ENCODE measurements around the gene CLTB.

Gene CLTB

GRCh38 chr5:176361437-176362232, 54.7 kb downstream of the CLTB start, which contains the start of gene KIAA1191:
Gene KIAA1191 (minus strand): TSS chr5:176361764. CDS start chr5:176359508, 2,256 bp downstream.
- Mint-ChIP-seq H3K4me3 (peak within 1 kb of the TSS; percentile 98), H3K27ac (peak within 1 kb of the TSS; percentile 98 to 99), H3K27me3 (no peaks in the 10 kb centered on the region), H3K9me3 (no peaks in the 10 kb centered on the region), H3K4me1 (peaks cover 49% of the 10 kb centered on the region)
- ATAC-seq (peak; percentile 93), DNase-seq (peak; percentile 91 to 94)

- Mint-ChIP-seq H3K9me3 (no peaks in the 10 kb centered on the region), H3K27me3 (no peaks in the 10 kb centered on the region), H3K4me1 (peaks cover 43% of the 10 kb centered on the region), H3K27ac (peak overlapping the region; percentile 98 to 99), H3K4me3 (peak overlapping the region; percentile 98)
- ATAC-seq = peak; percentile 6
- no peak for DNase-seq
Measured at GRCh38 chr5:176360894-176361436, 55.4 kb downstream of the CLTB start.

GRCh38 chr5:176359658-176360057, 56.7 kb downstream of the CLTB start:
- Mint-ChIP-seq H3K27me3 (no peaks in the 10 kb centered on the region), H3K9me3 (no peaks in the 10 kb centered on the region), H3K4me1 (peaks cover 43% of the 10 kb centered on the region), H3K4me3 (peak overlapping the region; percentile 45 to 77), H3K27ac (no peak overlapping the region)
- no peak for DNase-seq
- no peak for ATAC-seq

- Mint-ChIP-seq H3K9me3 (no peaks in the 10 kb centered on the region), H3K27ac (peak overlapping the region in 1 of 2 donors; percentile 21), H3K4me3 (no peak overlapping the region), H3K4me1 (peaks cover 40% of the 10 kb centered on the region), H3K27me3 (no peaks in the 10 kb centered on the region)
- DNase-seq (no peak), ATAC-seq (no peak)
Measured at GRCh38 chr5:176356179-176356566, 60.2 kb downstream of the CLTB start.

GRCh38 chr5:176355400-176356178, 60.8 kb downstream of the CLTB start:
- no peak overlapping the region for H3K4me3 Mint-ChIP-seq
- no peak for DNase-seq
- peaks cover 40% of the 10 kb centered on the region for H3K4me1 Mint-ChIP-seq
- ATAC-seq = no peak
- peak overlapping the region in 1 of 2 donors; percentile 21 for H3K27ac Mint-ChIP-seq
- no peaks in the 10 kb centered on the region for H3K27me3 Mint-ChIP-seq
- no peaks in the 10 kb centered on the region for H3K9me3 Mint-ChIP-seq

GRCh38 chr5:176353533-176353932, 62.8 kb downstream of the CLTB start:
- H3K4me3 Mint-ChIP-seq = no peak overlapping the region
- ATAC-seq (no peak), DNase-seq (no peak)
- H3K9me3 Mint-ChIP-seq = no peaks in the 10 kb centered on the region
- no peaks in the 10 kb centered on the region for H3K27me3 Mint-ChIP-seq
- H3K4me1 Mint-ChIP-seq = peaks cover 31% of the 10 kb centered on the region
- peak overlapping the region in 1 of 2 donors; percentile 10 for H3K27ac Mint-ChIP-seq

GRCh38 chr5:176352116-176352878, 64.0 kb downstream of the CLTB start:
- H3K4me1 Mint-ChIP-seq = peaks cover 20% of the 10 kb centered on the region
- H3K27ac Mint-ChIP-seq = no peak overlapping the region
- H3K4me3 Mint-ChIP-seq = no peak overlapping the region
- ATAC-seq (no peak), DNase-seq (no peak)
- H3K27me3 Mint-ChIP-seq = no peaks in the 10 kb centered on the region
- H3K9me3 Mint-ChIP-seq = no peaks in the 10 kb centered on the region

GRCh38 chr5:176350416-176350815, 65.9 kb downstream of the CLTB start:
- Mint-ChIP-seq H3K27me3 (no peaks in the 10 kb centered on the region), H3K9me3 (no peaks in the 10 kb centered on the region), H3K4me1 (peaks cover 17% of the 10 kb centered on the region), H3K4me3 (no peak overlapping the region), H3K27ac (peak overlapping the region in 1 of 2 donors; percentile 39)
- ATAC-seq (no peak), DNase-seq (no peak)

- H3K4me1 Mint-ChIP-seq = no peaks in the 10 kb centered on the region
- H3K9me3 Mint-ChIP-seq = no peaks in the 10 kb centered on the region
- no peaks in the 10 kb centered on the region for H3K27me3 Mint-ChIP-seq
- H3K27ac Mint-ChIP-seq = no peak overlapping the region
- DNase-seq (no peak), ATAC-seq (no peak)
- H3K4me3 Mint-ChIP-seq = no peak overlapping the region
Measured at GRCh38 chr5:176342766-176343458, 73.4 kb downstream of the CLTB start.
